BJ (cell line): ENCODE results near the gene TOX2. TPM values are rescaled to one million over a fixed set of nuclear protein-coding genes. Genes with fewer than 3 reads are reported as not detected.

ENCODE experiments used
- CTCF ChIA-PET: fragments of 350-600 bp; formaldehyde crosslinking; extraction: SDS; loops from one replicate; lab custom pipeline; 2021; ENCODE audit warnings: antibody characterized with exemption, inconsistent platforms; lab: Yijun Ruan, JAX
- POLR2A ChIA-PET: fragments of 300-600 bp; sonication (Branson Sonifier 250); formaldehyde crosslinking; extraction: SDS; loops from one replicate; lab custom pipeline; 2021; ENCODE audit warnings: antibody characterized with exemption; lab: Charles Lee
- DNase-seq: peaks from one replicate; pipeline ENCODE4 v3.0.0-alpha.2; 2011; ENCODE audit warnings: low read depth
- H3K27me3 ChIP-seq: 2 replicates; pipeline ENCODE4 v1.6.0; 2011; ENCODE audit warnings: low read length; ENCODE audit not compliant: control insufficient read depth, insufficient read depth
- H3K36me3 ChIP-seq: 2 replicates; pipeline ENCODE4 v1.5.1; 2011; ENCODE audit warnings: low read length; ENCODE audit not compliant: control insufficient read depth, insufficient read depth
- H3K4me3 ChIP-seq: 2 replicates; pipeline ENCODE4 v1.5.1; 2011; ENCODE audit warnings: low read depth, mild to moderate bottlenecking, control low read depth, low read length
- polyA plus RNA-seq: library from polyadenylated mRNA; depleted of rRNA; stranded (reverse); fragments of >200 nt; gene quantifications from 2 replicates; pipeline ENCODE4 v1.2.3, GENCODE V29; 2011
- TF ChIP-seq, protein P1 (sequence below): IDR thresholded peaks from 2 replicates; pipeline ENCODE4 v1.5.1; 2011; ENCODE audit warnings: low read depth, mild to moderate bottlenecking, control low read depth, inconsistent platforms, low read length, moderate library complexity; ENCODE audit not compliant: insufficient read depth

Gene TOX2
- polyA plus RNA-seq, 1 experiment, result 7.6 TPM

DNA sequence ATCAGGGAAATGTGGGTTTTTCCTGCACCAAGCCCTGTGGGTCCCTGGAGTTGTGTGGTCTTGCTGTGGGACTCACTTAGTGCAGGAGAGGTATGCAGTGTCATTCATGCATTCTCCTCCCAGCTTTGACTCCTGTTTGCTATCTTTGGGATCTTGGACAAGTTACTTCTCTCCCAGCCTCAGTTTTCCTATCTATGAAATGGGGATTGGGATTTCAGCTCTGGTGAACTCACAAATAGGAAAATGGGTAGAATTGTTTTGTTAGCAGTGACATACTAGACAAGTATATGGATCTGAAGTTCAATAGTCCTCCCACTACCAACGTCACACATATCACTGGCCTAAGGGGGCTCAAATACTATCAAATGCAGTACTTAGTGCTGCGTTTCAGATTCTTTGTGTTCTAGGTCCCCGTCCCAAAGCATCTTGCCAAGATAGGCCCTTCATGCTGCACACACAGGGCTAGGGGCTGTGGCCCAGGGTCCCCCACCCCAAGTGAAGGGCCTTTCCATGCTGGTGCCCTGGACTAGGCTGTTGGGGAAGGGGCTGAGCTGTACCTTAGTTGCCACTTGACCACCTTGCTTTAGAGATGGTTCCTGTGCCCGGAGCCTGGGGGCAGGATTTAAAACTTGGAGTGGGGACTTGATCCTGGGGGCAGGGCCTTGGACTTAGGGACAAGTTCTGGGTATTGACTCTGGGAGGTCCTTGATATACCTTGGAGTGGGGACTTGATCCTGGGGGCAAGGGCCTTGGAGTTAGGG is 98.0 kb downstream of the TOX2 start:
- no peak for DNase-seq
- POLR2A ChIA-PET, result no interaction called here
- Histone ChIP-seq H3K27me3 (no peaks in the 10 kb centered on the region), H3K4me3 (no peak overlapping the region), H3K36me3 (no peaks in the 10 kb centered on the region)
- TF ChIP-seq, protein P1, sequence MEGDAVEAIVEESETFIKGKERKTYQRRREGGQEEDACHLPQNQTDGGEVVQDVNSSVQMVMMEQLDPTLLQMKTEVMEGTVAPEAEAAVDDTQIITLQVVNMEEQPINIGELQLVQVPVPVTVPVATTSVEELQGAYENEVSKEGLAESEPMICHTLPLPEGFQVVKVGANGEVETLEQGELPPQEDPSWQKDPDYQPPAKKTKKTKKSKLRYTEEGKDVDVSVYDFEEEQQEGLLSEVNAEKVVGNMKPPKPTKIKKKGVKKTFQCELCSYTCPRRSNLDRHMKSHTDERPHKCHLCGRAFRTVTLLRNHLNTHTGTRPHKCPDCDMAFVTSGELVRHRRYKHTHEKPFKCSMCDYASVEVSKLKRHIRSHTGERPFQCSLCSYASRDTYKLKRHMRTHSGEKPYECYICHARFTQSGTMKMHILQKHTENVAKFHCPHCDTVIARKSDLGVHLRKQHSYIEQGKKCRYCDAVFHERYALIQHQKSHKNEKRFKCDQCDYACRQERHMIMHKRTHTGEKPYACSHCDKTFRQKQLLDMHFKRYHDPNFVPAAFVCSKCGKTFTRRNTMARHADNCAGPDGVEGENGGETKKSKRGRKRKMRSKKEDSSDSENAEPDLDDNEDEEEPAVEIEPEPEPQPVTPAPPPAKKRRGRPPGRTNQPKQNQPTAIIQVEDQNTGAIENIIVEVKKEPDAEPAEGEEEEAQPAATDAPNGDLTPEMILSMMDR, result no peak
- CTCF ChIA-PET, result interaction anchor here (1.0 kb wide), 1 partner anchor 11 kb away, joined by 3 read pairs; no protein-coding TSS in a partner anchor

DNA sequence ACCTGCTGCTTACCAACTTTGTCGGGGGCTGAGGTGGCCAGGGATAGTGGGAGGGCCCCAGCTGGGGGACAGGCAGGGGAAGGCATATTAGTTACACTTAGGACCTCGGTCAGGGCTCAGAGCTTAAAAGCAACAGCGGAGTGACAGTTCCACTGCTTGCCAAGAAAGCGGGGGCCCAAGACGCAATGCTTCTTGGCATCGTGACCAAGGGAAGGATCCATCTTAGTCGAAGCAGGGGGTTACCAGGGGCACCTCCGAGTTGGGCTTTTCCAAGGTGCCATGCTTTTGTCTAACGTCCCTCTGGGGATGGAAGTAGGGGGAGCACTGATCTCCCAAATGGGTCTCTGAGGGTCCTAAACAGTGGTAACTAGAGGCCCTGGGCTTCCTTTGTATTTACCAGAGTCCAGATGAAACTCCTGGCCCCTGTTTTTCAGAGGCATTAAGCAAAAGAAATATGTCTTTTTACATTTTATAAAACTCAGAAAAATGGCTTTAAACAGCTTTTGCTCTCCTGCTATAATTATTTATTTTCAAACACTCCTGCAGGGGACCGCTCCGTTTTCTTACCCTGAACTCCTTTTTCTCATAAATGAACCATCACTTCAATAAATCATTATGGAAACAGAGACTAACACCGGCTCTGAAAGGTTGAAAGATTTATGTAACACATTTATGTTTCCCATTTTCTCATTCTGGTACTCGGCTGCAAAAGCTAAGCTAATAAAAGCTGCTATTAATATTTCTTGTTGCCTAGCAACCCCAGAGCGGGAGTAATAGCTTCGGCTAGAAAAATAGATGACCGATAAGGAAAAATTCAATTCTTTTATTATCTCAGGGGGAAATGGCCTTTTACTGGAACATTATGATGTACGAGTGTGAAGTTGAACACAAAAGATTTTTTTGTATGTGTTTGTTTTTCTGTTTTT is 100.4 kb downstream of the TOX2 start:
- DNase-seq, result no peak
- H3K27me3 ChIP-seq, result no peaks in the 10 kb centered on the region
- POLR2A ChIA-PET, result no interaction called here
- CTCF ChIA-PET, result interaction anchor here (1.3 to 1.6 kb wide), 2 partner anchors 9 to 66 kb away, joined by 3 to 4 read pairs; no protein-coding TSS in a partner anchor
- TF ChIP-seq, protein P1, result no peak
- no peaks in the 10 kb centered on the region for H3K36me3 ChIP-seq
- H3K4me3 ChIP-seq, result no peak overlapping the region

DNA sequence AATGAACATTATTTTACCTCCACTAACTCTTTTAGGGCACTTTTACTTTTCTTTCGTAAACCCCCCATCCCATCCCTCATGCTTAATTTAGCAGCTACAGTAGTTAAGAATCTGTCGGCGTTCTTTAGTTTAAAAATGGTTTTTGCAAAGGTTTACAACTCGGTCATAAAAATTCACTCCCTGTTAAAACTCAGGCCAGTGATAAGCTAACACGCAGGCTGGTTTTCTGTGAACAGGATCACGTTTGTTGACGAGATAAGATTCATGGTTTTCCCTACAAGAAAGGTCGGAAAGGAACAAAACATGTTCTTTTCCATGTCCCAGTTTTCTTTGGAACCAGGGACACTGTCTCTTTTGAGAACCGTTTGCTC is 101.1 kb downstream of the TOX2 start:
- POLR2A ChIA-PET, result no interaction called here
- TF ChIP-seq, protein P1, result no peak
- CTCF ChIA-PET, result no interaction called here
- no peak for DNase-seq
- Histone ChIP-seq H3K4me3 (no peak overlapping the region), H3K36me3 (no peaks in the 10 kb centered on the region), H3K27me3 (no peaks in the 10 kb centered on the region)

DNA sequence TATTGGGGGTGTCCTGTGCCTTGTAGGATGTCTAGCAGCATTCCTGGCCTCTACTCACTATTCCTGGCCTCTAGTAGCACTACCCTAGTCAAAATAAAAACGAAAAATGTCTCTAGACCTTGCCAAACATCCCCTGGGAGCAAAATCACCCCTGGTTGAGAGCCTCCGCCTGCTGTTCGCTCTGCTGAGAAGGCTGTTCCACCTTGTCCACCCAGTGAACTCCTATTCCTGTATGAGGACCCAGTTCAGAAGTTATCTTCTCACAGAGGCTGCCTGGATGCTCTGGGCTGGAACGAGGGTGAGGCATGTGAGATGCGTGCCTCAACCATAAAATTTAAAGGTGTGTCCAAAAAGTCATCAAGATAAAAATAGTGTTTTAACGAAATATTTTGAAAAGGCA is 101.9 kb downstream of the TOX2 start:
- TF ChIP-seq, protein P1, result no peak
- POLR2A ChIA-PET, result no interaction called here
- Histone ChIP-seq H3K4me3 (no peak overlapping the region), H3K36me3 (no peaks in the 10 kb centered on the region), H3K27me3 (no peaks in the 10 kb centered on the region)
- CTCF ChIA-PET, result no interaction called here
- no peak for DNase-seq

DNA sequence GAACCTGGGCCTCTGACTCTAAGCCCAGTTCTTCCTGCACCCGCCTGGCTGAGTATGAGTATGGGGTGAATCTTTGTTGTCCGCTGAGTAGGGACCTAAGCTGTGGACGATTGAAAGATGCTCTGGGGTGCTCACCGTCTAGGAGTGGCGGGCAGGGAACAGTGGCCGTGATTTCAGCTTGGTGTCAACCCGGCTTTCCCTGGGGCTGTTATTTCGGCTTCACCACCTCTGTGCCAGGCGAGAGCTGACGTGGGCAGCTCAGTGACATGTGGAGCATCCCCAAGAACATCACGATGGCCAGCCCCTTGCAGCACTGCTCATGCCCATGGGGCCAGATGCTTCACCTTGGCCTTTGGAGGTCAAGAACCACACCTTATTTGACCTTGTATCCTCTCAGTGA is 102.6 kb downstream of the TOX2 start:
- POLR2A ChIA-PET, result no interaction called here
- TF ChIP-seq, protein P1, result no peak
- no peak overlapping the region for H3K4me3 ChIP-seq
- CTCF ChIA-PET, result interaction anchor here (1.6 kb wide), 1 partner anchor 23 kb away, joined by 4 read pairs; no protein-coding TSS in a partner anchor
- no peak for DNase-seq
- H3K36me3 ChIP-seq, result no peaks in the 10 kb centered on the region
- no peaks in the 10 kb centered on the region for H3K27me3 ChIP-seq
